HCT116 (cell line): Measurements from ENCODE around the gene CPLX3. TPM values are rescaled to one million over a fixed set of nuclear protein-coding genes. Genes with fewer than 3 reads are reported as not detected.

Experiments used
- ATAC-seq: fragments of 200-7000 bp; cut with Tn5 transposase; 2 replicates; pipeline ENCODE4 v1.9.1; 2020; ENCODE audit warnings: mild to moderate bottlenecking, moderate library complexity
- BruUV-seq: library from RNA; stranded (reverse); fragments of 400-500 nt; replicated peaks from 2 replicates; lab custom pipeline; 2021; lab: Mats Ljungman, UMichigan
- CTCF ChIA-PET: fragments of 300-600 bp; sonication (Branson Sonifier 250); formaldehyde crosslinking; loops from one replicate; lab custom pipeline; 2021; ENCODE audit warnings: antibody characterized with exemption; lab: Charles Lee
- POLR2A ChIA-PET: fragments of 300-600, 350-600 bp; sonication (Branson Sonifier 250); formaldehyde crosslinking; loops from one replicate; lab custom pipeline; 2021; ENCODE audit warnings: antibody characterized with exemption; lab: Charles Lee
- RAD21 ChIA-PET, 2 experiments: fragments of 300-600 bp; sonication (Branson Sonifier 250); formaldehyde crosslinking; loops; one replicate each; lab custom pipeline; 2023; ENCODE audit warnings: low total read pairs in 2 of 2; ENCODE audit not compliant: uncharacterized antibody in 2 of 2, unreplicated experiment in 2 of 2, low non-redundant PET in 1 of 2; lab: Charles Lee
- DNase-seq: peaks from one replicate; pipeline ENCODE4 v3.0.0-alpha.2; 2010; ENCODE audit warnings: low read depth, low spot score
- H2AFZ ChIP-seq: fragments of 200-600 bp; shearing (Covaris generic), sonication (generic); 2 replicates; pipeline ENCODE4 v1.6.1; 2017; ENCODE audit warnings: low read depth, mixed run types, mixed read lengths, antibody characterized with exemption, low read length; ENCODE audit not compliant: poor library complexity, severe bottlenecking
- H3K27ac ChIP-seq: 2 replicates; pipeline ENCODE4 v1.5.1; 2012; ENCODE audit warnings: low read depth, low read length
- H3K27me3 ChIP-seq: fragments of 200-600 bp; sonication (generic); 2 replicates; pipeline ENCODE4 v1.6.1; 2016; ENCODE audit warnings: mixed run types, low read length, mixed read lengths; ENCODE audit not compliant: insufficient read depth
- H3K36me3 ChIP-seq, 2 experiments: fragments of 200-500 bp in 1 of 2; fragments of 200-600 bp in 1 of 2; sonication (Bioruptor generic) in 1 of 2; sonication (generic) in 1 of 2; 2 replicates each; pipeline versions ENCODE4 v1.5.1 to v1.6.1; 2014 to 2016; ENCODE audit warnings: low read length in 2 of 2, inconsistent platforms in 1 of 2, mixed read lengths in 1 of 2, mixed run types in 1 of 2; ENCODE audit not compliant: insufficient read depth in 2 of 2, control insufficient read depth in 1 of 2
- H3K4me1 ChIP-seq, 2 experiments: fragments of 200-600 bp in 1 of 2; sonication (generic) in 1 of 2; 2 replicates each; pipeline versions ENCODE4 v1.5.1 to v1.6.1; 2012 to 2017; ENCODE audit warnings: low read length in 2 of 2, inconsistent platforms in 1 of 2, mild to moderate bottlenecking in 1 of 2, mixed read lengths in 1 of 2, mixed run types in 1 of 2, moderate library complexity in 1 of 2; ENCODE audit not compliant: insufficient read depth in 2 of 2, control insufficient read depth in 1 of 2
- H3K4me2 ChIP-seq: fragments of 200-600 bp; sonication (generic); 2 replicates; pipeline ENCODE4 v1.6.1; 2017; ENCODE audit warnings: mixed run types, low read length, mixed read lengths
- H3K4me3 ChIP-seq, 2 experiments: fragments of 200-600 bp in 1 of 2; sonication (generic) in 1 of 2; replicated peaks in 1 of 2; 2 replicates each; pipeline ENCODE4 v1.5.1; 2011 to 2016; ENCODE audit warnings: low read length in 2 of 2, control low read depth in 1 of 2, low read depth in 1 of 2, mild to moderate bottlenecking in 1 of 2, mixed read lengths in 1 of 2, mixed run types in 1 of 2
- H3K79me2 ChIP-seq: fragments of 200-600 bp; sonication (generic); 2 replicates; pipeline ENCODE4 v1.6.1; 2017; ENCODE audit warnings: mild to moderate bottlenecking, mixed run types, low read length, moderate library complexity, mixed read lengths; ENCODE audit not compliant: insufficient read depth
- H3K9ac ChIP-seq: fragments of 200-600 bp; sonication (generic); 2 replicates; pipeline ENCODE4 v1.6.1; 2016; ENCODE audit warnings: low read length, mixed read lengths
- H3K9me2 ChIP-seq: fragments of 200-600 bp; sonication (generic), shearing (Covaris generic); 2 replicates; pipeline ENCODE4 v1.6.1; 2017; ENCODE audit warnings: mixed run types, mild to moderate bottlenecking, moderate library complexity; ENCODE audit not compliant: insufficient read depth
- H3K9me3 ChIP-seq, 2 experiments: fragments of 200-500 bp in 1 of 2; fragments of 200-600 bp in 1 of 2; sonication (Bioruptor generic) in 1 of 2; sonication (generic) in 1 of 2; 2 replicates each; pipeline ENCODE4 v1.6.1; 2014 to 2017; ENCODE audit warnings: low read length in 2 of 2, mixed read lengths in 2 of 2, inconsistent platforms in 1 of 2, low read depth in 1 of 2, mild to moderate bottlenecking in 1 of 2, mixed run types in 1 of 2, moderate library complexity in 1 of 2; ENCODE audit not compliant: control insufficient read depth in 1 of 2, insufficient read depth in 1 of 2
- H4K20me1 ChIP-seq: fragments of 200-600 bp; sonication (generic), shearing (Covaris generic); 2 replicates; pipeline ENCODE4 v1.6.1; 2017; ENCODE audit warnings: mixed run types, mild to moderate bottlenecking, moderate library complexity; ENCODE audit not compliant: insufficient read depth
- ATF3 ChIP-seq: IDR thresholded peaks from 2 replicates; pipeline ENCODE4 v1.6.1; 2012
- CBX3 ChIP-seq: IDR thresholded peaks from 2 replicates; pipeline ENCODE4 v1.6.1; 2012; ENCODE audit warnings: low read depth
- CEBPB ChIP-seq: IDR thresholded peaks from 2 replicates; pipeline ENCODE4 v1.6.1; 2012; ENCODE audit warnings: low read depth
- ELF1 ChIP-seq: IDR thresholded peaks from 2 replicates; pipeline ENCODE4 v1.6.1; 2012; ENCODE audit warnings: low read depth, borderline replicate concordance
- EZH2 ChIP-seq: fragments of 200-600 bp; sonication (generic); IDR thresholded peaks from 2 replicates; pipeline ENCODE4 v1.6.1; 2017; ENCODE audit warnings: antibody characterized with exemption, mixed run types
- FOSL1 ChIP-seq: IDR thresholded peaks from 2 replicates; pipeline ENCODE4 v1.6.1; 2012; ENCODE audit warnings: low read depth
- JUND ChIP-seq: IDR thresholded peaks from 2 replicates; pipeline ENCODE4 v1.6.1; 2012
- MAX ChIP-seq: IDR thresholded peaks from 2 replicates; pipeline ENCODE4 v1.6.1; 2012
- POLR2A ChIP-seq: IDR thresholded peaks from 2 replicates; pipeline ENCODE4 v1.7.0; 2011; ENCODE audit warnings: borderline replicate concordance; ENCODE audit not compliant: insufficient read depth, insufficient read length; ENCODE audit errors: extremely low read depth
- POLR2AphosphoS5 ChIP-seq: IDR thresholded peaks from 2 replicates; pipeline ENCODE4 v1.6.1; 2011; ENCODE audit warnings: mild to moderate bottlenecking, low read depth, low read length, moderate library complexity
- SIN3A ChIP-seq: IDR thresholded peaks from 2 replicates; pipeline ENCODE4 v1.6.1; 2012; ENCODE audit warnings: low read depth
- SP1 ChIP-seq: IDR thresholded peaks from 2 replicates; pipeline ENCODE4 v1.6.1; 2012; ENCODE audit warnings: low read depth
- SRF ChIP-seq: IDR thresholded peaks from 2 replicates; pipeline ENCODE4 v1.6.1; 2012; ENCODE audit warnings: low read depth
- ZBTB33 ChIP-seq: IDR thresholded peaks from 2 replicates; pipeline ENCODE4 v1.6.1; 2011; ENCODE audit warnings: mild to moderate bottlenecking, low read length, moderate library complexity; ENCODE audit not compliant: insufficient replicate concordance; ENCODE audit errors: extremely low read depth
- ZFX ChIP-seq: fragments of 450-650 bp; IDR thresholded peaks from 2 replicates; pipeline ENCODE4 v1.6.1; 2017
- intact Hi-C: fragments of 100-400 bp; cut with micrococcal nuclease; formaldehyde crosslinking; loops from 2 replicates; pipeline ENCODE4 v1.10.0; 2022
- total RNA-seq: library from RNA; stranded (reverse); gene quantifications from one replicate; pipeline ENCODE4 v1.2.1, GENCODE V29; 2021; ENCODE audit not compliant: unreplicated experiment

Gene CPLX3
- total RNA-seq, 1 experiment from 2014 or later = not detected

- H3K79me2 ChIP-seq = peaks cover 93% of the 10 kb centered on the region
- ATAC-seq = peak; percentile 66
- H3K4me2 ChIP-seq = 0 out of 2 replicates have a peak overlapping the region, but pooled peaks have one; percentile 2
These were observed 37.2 kb upstream of the CPLX3 start for GRCh38 chr15:74789171-74789631.

More at GRCh38 chr15:74789171-74789631, 37.2 kb upstream of the CPLX3 start:
- Histone ChIP-seq H3K4me1 (peaks cover 11 to 30% of the 10 kb centered on the region in 2 experiments), H4K20me1 (peaks cover 12% of the 10 kb centered on the region; the same call in 1 of the 2 replicates), H3K27ac (no peak overlapping the region), H3K9me3 (no peaks in the 10 kb centered on the region), H3K27me3 (no peaks in the 10 kb centered on the region), H3K36me3 (peaks cover 0 to 5% of the 10 kb centered on the region in 2 experiments; a peak in 3 of 4 replicates), H3K9ac (no peak overlapping the region), H3K4me3 (no peak overlapping the region), H3K9me2 (no peaks in the 10 kb centered on the region), H2AFZ (no peak overlapping the region)
- intact Hi-C loops = loop anchor here (10.0 kb wide), 1 partner anchor 416 kb away; the partner anchor contains the start of gene C15orf39
- ChIA-PET POLR2A (no interaction called here), RAD21 (no interaction called here), CTCF (interaction anchor here (1.0 kb wide), 1 partner anchor 18 kb away, joined by 3 read pairs; no protein-coding TSS in a partner anchor)
- BruUV-seq = no TSS peak
- no peak for DNase-seq
- TF ChIP-seq POLR2AphosphoS5 (no peak), JUND (no peak), EZH2 (no peak), CEBPB (no peak), SP1 (no peak), ATF3 (no peak), SRF (no peak), FOSL1 (no peak), POLR2A (no peak), MAX (no peak), CBX3 (no peak), ELF1 (no peak), ZBTB33 (no peak), ZFX (no peak), SIN3A (no peak)
